HG03025 (cell line): ENCODE results near the gene MTA1.

ENCODE experiments used
- ATAC-seq: cut with Tn5 transposase; IDR thresholded peaks from one replicate; pipeline ENCODE4 v1.9.1; 2021; ENCODE audit warnings: mild to moderate bottlenecking, moderate library complexity; ENCODE audit not compliant: unreplicated experiment, low FRiP score

MTA1 gene

GRCh38 chr14:105401699-105402098, 17.9 kb upstream of the MTA1 start:
- ATAC-seq: no peak

- ATAC-seq: no peak
These were observed 11.0 kb upstream of the MTA1 start for GRCh38 chr14:105408592-105408991.

GRCh38 chr14:105409364-105409763, 10.3 kb upstream of the MTA1 start:
- ATAC-seq: no peak

GRCh38 chr14:105410642-105411016, 9.0 kb upstream of the MTA1 start:
- no peak for ATAC-seq

- no peak for ATAC-seq
These were observed 8.3 kb upstream of the MTA1 start for GRCh38 chr14:105411017-105411941.

GRCh38 chr14:105411985-105412770, 7.4 kb upstream of the MTA1 start:
- no peak for ATAC-seq

- ATAC-seq: no peak
These were observed 6.7 kb upstream of the MTA1 start for GRCh38 chr14:105412771-105413543.

- no peak for ATAC-seq
These were observed 6.1 kb upstream of the MTA1 start for GRCh38 chr14:105413544-105413886.

GRCh38 chr14:105414456-105415371, 4.9 kb upstream of the MTA1 start:
- no peak for ATAC-seq

GRCh38 chr14:105415481-105416428, 3.9 kb upstream of the MTA1 start:
- no peak for ATAC-seq

- ATAC-seq: no peak
These were observed 3.0 kb upstream of the MTA1 start for GRCh38 chr14:105416671-105417070.

GRCh38 chr14:105417690-105418121, 1.9 kb upstream of the MTA1 start:
- no peak for ATAC-seq

GRCh38 chr14:105418269-105419194, 1.1 kb upstream of the MTA1 start:
- no peak for ATAC-seq

GRCh38 chr14:105420101-105420973, 710 bp downstream of the MTA1 start:
- ATAC-seq: no peak

- no peak for ATAC-seq
These were observed 1.5 kb downstream of the MTA1 start for GRCh38 chr14:105420974-105421674.
